ENCODE data around the gene UTS2B. TPM values are rescaled to one million over a fixed set of nuclear protein-coding genes. Genes with fewer than 3 reads are reported as not detected.

Gene UTS2B
- total and polyA plus RNA-seq, 12 donors = 0.07 to 0.69 (median 0.43) TPM; not detected in 5

DNA sequence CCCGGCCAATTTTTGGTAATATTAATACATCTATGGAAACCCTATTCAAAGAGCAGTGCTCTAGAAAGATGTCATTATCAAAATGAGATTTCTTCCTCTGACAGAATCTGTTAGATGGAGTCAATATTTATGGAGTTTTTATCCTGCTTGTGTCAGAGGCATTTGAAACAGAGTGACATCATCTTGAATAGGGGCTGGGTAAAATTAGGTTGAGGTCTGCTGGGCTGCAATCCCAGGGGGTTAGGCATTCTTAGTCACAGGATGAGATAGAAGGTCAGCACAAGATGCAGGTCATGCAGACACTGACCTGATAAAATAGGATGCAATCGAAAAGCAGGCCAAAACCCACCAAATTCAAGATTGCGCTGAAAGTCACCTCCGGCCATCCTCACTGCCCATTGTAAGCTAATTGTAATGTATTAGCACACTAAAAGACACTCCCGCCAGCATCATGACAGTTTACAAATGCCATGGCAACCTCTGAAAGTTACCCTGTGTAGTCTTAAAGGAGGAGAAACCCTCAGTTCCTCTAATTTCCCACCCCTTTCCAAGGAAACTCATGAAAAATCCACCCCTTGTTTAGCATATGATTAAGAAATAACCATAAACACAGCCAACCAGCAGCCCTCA, 28.4 kb downstream of the UTS2B start:
- Histone ChIP-seq H3K4me1 (replicated peaks in 1 of 2) (no peaks in the 10 kb centered on the region), H3K4me3 (no peak overlapping the region), H3K36me3 (replicated peaks in 1 of 2) (no peaks in the 10 kb centered on the region), H3K27ac (no peak overlapping the region), H3K27me3 (no peaks in the 10 kb centered on the region), H3K9me3 (replicated peaks in 1 of 3) (no peaks in the 10 kb centered on the region)
- intact Hi-C loops (cut with DNase I) = no loop called here
- TF ChIP-seq, protein P1, sequence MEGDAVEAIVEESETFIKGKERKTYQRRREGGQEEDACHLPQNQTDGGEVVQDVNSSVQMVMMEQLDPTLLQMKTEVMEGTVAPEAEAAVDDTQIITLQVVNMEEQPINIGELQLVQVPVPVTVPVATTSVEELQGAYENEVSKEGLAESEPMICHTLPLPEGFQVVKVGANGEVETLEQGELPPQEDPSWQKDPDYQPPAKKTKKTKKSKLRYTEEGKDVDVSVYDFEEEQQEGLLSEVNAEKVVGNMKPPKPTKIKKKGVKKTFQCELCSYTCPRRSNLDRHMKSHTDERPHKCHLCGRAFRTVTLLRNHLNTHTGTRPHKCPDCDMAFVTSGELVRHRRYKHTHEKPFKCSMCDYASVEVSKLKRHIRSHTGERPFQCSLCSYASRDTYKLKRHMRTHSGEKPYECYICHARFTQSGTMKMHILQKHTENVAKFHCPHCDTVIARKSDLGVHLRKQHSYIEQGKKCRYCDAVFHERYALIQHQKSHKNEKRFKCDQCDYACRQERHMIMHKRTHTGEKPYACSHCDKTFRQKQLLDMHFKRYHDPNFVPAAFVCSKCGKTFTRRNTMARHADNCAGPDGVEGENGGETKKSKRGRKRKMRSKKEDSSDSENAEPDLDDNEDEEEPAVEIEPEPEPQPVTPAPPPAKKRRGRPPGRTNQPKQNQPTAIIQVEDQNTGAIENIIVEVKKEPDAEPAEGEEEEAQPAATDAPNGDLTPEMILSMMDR (IDR thresholded peaks at IDR 0.05) = no peak
- no peak for TF ChIP-seq POLR2A (IDR thresholded peaks at IDR 0.05)
- WGBS, 4 donors = 90 to 96% (median 92%) methylated on average over 5 of the region's 5 CpGs
- DNase-seq = no peak

DNA sequence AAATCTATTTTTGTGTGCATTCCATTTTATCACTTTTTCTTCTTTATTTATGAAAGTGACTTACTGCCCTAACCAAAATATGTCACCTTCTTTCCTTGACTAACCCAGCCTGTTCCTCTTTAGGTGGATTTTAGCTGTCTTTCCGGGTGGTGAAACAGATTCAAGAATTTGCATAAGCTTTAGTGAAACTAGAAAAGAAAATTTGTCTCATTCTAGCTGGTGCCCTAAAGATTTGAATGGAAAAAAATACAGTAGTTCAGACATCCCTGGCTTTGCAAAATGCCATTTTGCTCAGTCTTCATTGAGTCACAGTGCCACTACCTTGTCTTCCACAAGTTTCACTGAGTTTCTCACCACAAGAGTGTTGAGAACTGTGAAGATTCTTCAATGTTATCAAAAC, 29.3 kb downstream of the UTS2B start:
- Histone ChIP-seq H3K4me3 (no peak overlapping the region), H3K4me1 (replicated peaks in 1 of 2) (no peaks in the 10 kb centered on the region), H3K27ac (no peak overlapping the region), H3K9me3 (replicated peaks in 1 of 3) (no peaks in the 10 kb centered on the region), H3K27me3 (no peaks in the 10 kb centered on the region), H3K36me3 (replicated peaks in 1 of 2) (no peaks in the 10 kb centered on the region)
- TF ChIP-seq, protein P1 (IDR thresholded peaks at IDR 0.05) = no peak
- TF ChIP-seq POLR2A (IDR thresholded peaks at IDR 0.05) = no peak
- 77 to 90% (median 83%) methylated on average over 1 of the region's 1 CpG for WGBS, 4 donors
- intact Hi-C loops (cut with DNase I) = no loop called here
- no peak for DNase-seq

DNA sequence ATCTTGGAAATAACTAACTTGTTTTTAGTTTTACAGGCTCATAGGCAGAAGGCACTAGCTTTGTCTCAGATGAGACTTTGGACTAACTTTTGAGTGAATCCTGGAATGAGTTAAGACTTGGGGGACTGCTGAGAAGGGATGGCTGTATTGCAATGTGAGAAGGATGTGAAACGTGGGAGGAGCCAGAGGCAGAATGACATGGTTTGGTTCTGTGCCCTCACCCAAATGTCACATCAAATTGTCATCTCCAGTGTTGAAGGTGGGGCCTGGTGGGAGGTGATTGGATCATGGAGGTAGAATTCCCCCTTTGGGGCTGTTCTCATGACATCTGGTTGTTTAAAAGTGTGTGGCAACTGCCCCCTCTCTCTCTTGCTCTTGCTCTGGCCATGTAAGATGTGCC, 29.9 kb downstream of the UTS2B start:
- H3K27ac ChIP-seq = no peak overlapping the region
- H3K4me1 ChIP-seq (replicated peaks in 1 of 2) = no peaks in the 10 kb centered on the region
- WGBS, 4 donors = 73 to 83% (median 74%) methylated on average over 1 of the region's 1 CpG
- no peaks in the 10 kb centered on the region for H3K36me3 ChIP-seq (replicated peaks in 1 of 2)
- intact Hi-C loops (cut with DNase I) = no loop called here
- no peak for DNase-seq
- H3K9me3 ChIP-seq (replicated peaks in 1 of 3) = no peaks in the 10 kb centered on the region
- H3K4me3 ChIP-seq = no peak overlapping the region
- no peaks in the 10 kb centered on the region for H3K27me3 ChIP-seq
- TF ChIP-seq POLR2A (IDR thresholded peaks at IDR 0.05) = no peak
- TF ChIP-seq, protein P1 (IDR thresholded peaks at IDR 0.05) = no peak

DNA sequence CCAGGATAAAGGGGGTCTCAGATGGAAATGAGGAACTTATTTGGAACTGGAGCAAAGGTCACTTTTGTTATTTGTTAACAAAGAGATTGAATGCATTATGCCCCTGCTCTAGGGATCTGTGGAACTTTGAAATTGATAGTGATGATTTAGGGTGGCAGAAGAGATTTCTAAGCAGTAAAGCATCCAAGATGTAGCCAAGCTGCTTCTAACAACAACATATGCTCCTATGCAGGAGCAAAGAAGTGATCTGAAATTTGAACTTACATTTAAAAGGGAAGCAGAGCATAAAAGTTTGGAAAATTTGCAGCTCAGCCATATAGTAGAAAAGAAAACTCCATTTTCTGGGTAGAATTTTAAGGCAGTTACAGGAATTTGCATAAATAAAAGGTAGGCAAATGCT, 31.5 kb downstream of the UTS2B start:
- Histone ChIP-seq H3K4me1 (replicated peaks in 1 of 2) (no peaks in the 10 kb centered on the region), H3K27me3 (no peaks in the 10 kb centered on the region), H3K27ac (no peak overlapping the region), H3K9me3 (replicated peaks in 1 of 3) (no peaks in the 10 kb centered on the region), H3K4me3 (no peak overlapping the region), H3K36me3 (replicated peaks in 1 of 2) (no peaks in the 10 kb centered on the region)
- TF ChIP-seq, protein P1 (IDR thresholded peaks at IDR 0.05) = no peak
- TF ChIP-seq POLR2A (IDR thresholded peaks at IDR 0.05) = no peak
- intact Hi-C loops (cut with DNase I) = no loop called here
- DNase-seq = no peak
